Liver (tissue), 9 donors: Measurements from ENCODE around the gene SMAD7. TPM values are rescaled to one million over a fixed set of nuclear protein-coding genes. Genes with fewer than 3 reads are reported as not detected.
A peak's percentile ranks its signal among the peaks of the same experiment; 100 is the strongest.

ENCODE experiments used
- DNase-seq: peaks from one replicate; pipeline ENCODE4 v3.0.0-alpha.2; 2017; ENCODE audit warnings: low spot score
- H3K27ac ChIP-seq, 2 donors: one replicate each; pipeline ENCODE4 v1.7.0; 2013; ENCODE audit warnings: inconsistent platforms in 2 of 2, low read length in 2 of 2, control low read depth in 1 of 2, low read depth in 1 of 2, mild to moderate bottlenecking in 1 of 2
- H3K27me3 ChIP-seq, 4 donors: one replicate each; pipeline versions ENCODE4 v1.6.1 to v1.7.0; 2013; ENCODE audit warnings: low read length in 3 of 4, inconsistent platforms in 1 of 4, mild to moderate bottlenecking in 1 of 4, moderate library complexity in 1 of 4; ENCODE audit not compliant: control insufficient read depth in 4 of 4, insufficient read depth in 4 of 4
- H3K36me3 ChIP-seq, 4 donors: one replicate each; pipeline versions ENCODE4 v1.6.1 to v1.7.0; 2013; ENCODE audit warnings: low read length in 3 of 4, mild to moderate bottlenecking in 3 of 4, low read depth in 1 of 4, moderate library complexity in 1 of 4; ENCODE audit not compliant: control insufficient read depth in 4 of 4, insufficient read depth in 3 of 4
- H3K4me1 ChIP-seq, 4 donors: one replicate each; pipeline versions ENCODE4 v1.6.1 to v1.7.0; 2013; ENCODE audit warnings: low read length in 3 of 4, mild to moderate bottlenecking in 3 of 4, moderate library complexity in 1 of 4; ENCODE audit not compliant: control insufficient read depth in 4 of 4, insufficient read depth in 4 of 4
- H3K4me3 ChIP-seq, 3 donors: one replicate each; pipeline versions ENCODE4 v1.6.1 to v1.7.0; 2013; ENCODE audit warnings: low read length in 3 of 3, control low read depth in 1 of 3, low read depth in 1 of 3, mild to moderate bottlenecking in 1 of 3
- H3K9ac ChIP-seq, 2 donors: one replicate each; pipeline ENCODE4 v1.7.0; 2013; ENCODE audit warnings: low read length in 2 of 2, mild to moderate bottlenecking in 2 of 2, moderate library complexity in 2 of 2, control low read depth in 1 of 2, low read depth in 1 of 2
- H3K9me3 ChIP-seq, 4 donors: one replicate each; pipeline versions ENCODE4 v1.6.1 to v1.7.0; 2013; ENCODE audit warnings: low read length in 3 of 4; ENCODE audit not compliant: control insufficient read depth in 4 of 4
- EGR1 ChIP-seq, 2 donors: IDR thresholded peaks; 2 replicates each; pipeline ENCODE4 v1.6.1; 2016 to 2018; ENCODE audit warnings: antibody characterized with exemption in 2 of 2, low read depth in 2 of 2
- FOXA1 ChIP-seq: IDR thresholded peaks from 2 replicates; pipeline ENCODE4 v1.6.1; 2016; ENCODE audit warnings: antibody characterized with exemption
- FOXA2 ChIP-seq: IDR thresholded peaks from 2 replicates; pipeline ENCODE4 v1.6.1; 2016; ENCODE audit warnings: antibody characterized with exemption
- GABPA ChIP-seq, 2 donors: IDR thresholded peaks in 1 of 2; conservative IDR thresholded peaks in 1 of 2; 2 replicates each; pipeline ENCODE4 v1.6.1; 2016; ENCODE audit warnings: antibody characterized with exemption in 2 of 2, mild to moderate bottlenecking in 1 of 2, moderate library complexity in 1 of 2
- HNF4A ChIP-seq, 2 donors: conservative IDR thresholded peaks; 2 replicates each; pipeline ENCODE4 v1.6.1; 2016; ENCODE audit warnings: antibody characterized with exemption in 2 of 2, mild to moderate bottlenecking in 2 of 2
- HNF4G ChIP-seq: IDR thresholded peaks from 2 replicates; pipeline ENCODE4 v1.6.1; 2016; ENCODE audit warnings: antibody characterized with exemption
- JUND ChIP-seq, 2 donors: IDR thresholded peaks; 2 replicates each; pipeline ENCODE4 v1.6.1; 2016; ENCODE audit warnings: antibody characterized with exemption in 2 of 2
- NR2F2 ChIP-seq: IDR thresholded peaks from 2 replicates; pipeline ENCODE4 v1.6.1; 2016; ENCODE audit warnings: antibody characterized with exemption
- RAD21 ChIP-seq, 2 donors: IDR thresholded peaks; 2 replicates each; pipeline ENCODE4 v1.6.1; 2016; ENCODE audit warnings: antibody characterized with exemption in 2 of 2, mild to moderate bottlenecking in 2 of 2
- RXRA ChIP-seq, 2 donors: IDR thresholded peaks; 2 replicates each; pipeline ENCODE4 v1.6.1; 2017 to 2018; ENCODE audit warnings: antibody characterized with exemption in 2 of 2, mild to moderate bottlenecking in 1 of 2
- SP1 ChIP-seq: IDR thresholded peaks from 2 replicates; pipeline ENCODE4 v1.6.1; 2018; ENCODE audit warnings: antibody characterized with exemption, mild to moderate bottlenecking
- TAF1 ChIP-seq: conservative IDR thresholded peaks from 2 replicates; pipeline ENCODE4 v1.6.1; 2016; ENCODE audit warnings: antibody characterized with exemption, mild to moderate bottlenecking
- YY1 ChIP-seq: IDR thresholded peaks from 2 replicates; pipeline ENCODE4 v1.6.1; 2016; ENCODE audit warnings: antibody characterized with exemption, mild to moderate bottlenecking
- WGBS: extraction: QIAGEN DNeasy Blood & Tissue Kit; methylation state at CpG from one replicate; pipeline ENCODE4 v1.1.7; 2013; 5-methylcytosine and 5-hydroxymethylcytosine counted together
- polyA plus RNA-seq, 2 donors: library from polyadenylated mRNA; stranded (reverse) in 1 of 2; unstranded in 1 of 2; fragments of 200-250 nt in 1 of 2; fragments of >200 nt in 1 of 2; fragmentation: Nextera tagmentation in 1 of 2; extraction: Ambion mirVana in 1 of 2; gene quantifications; one replicate each; pipeline versions ENCODE4 v1.2.1 to v1.2.3, GENCODE V29; 2013 to 2015
- total RNA-seq, 2 donors: library from RNA; depleted of rRNA; stranded (reverse); fragments of >200 nt; gene quantifications; one replicate each; pipeline ENCODE4 v1.2.3, GENCODE V29; 2014
- TF ChIP-seq, protein P1 (sequence below): IDR thresholded peaks from 2 replicates; pipeline ENCODE4 v1.6.1; 2016; ENCODE audit warnings: antibody characterized with exemption
- TF ChIP-seq, protein P2 (sequence below): IDR thresholded peaks from 2 replicates; pipeline ENCODE4 v1.6.1; 2016; ENCODE audit warnings: antibody characterized with exemption, mild to moderate bottlenecking
- TF ChIP-seq, protein P3 (sequence below): fragments of 150-350 bp; IDR thresholded peaks from 2 replicates; pipeline ENCODE4 v1.5.1; 2017; ENCODE audit warnings: improper control_type of control experiment, low read depth, low read length; ENCODE audit not compliant: missing input control
- TF ChIP-seq, protein P4 (sequence below): IDR thresholded peaks from 2 replicates; pipeline ENCODE4 v1.6.1; 2016; ENCODE audit warnings: antibody characterized with exemption
- donor health status: healthy.
- donor health status: healthy.
- donor health status: healthy.
- donor health status: healthy.
- donor health status: healthy.

Gene SMAD7
- total and polyA plus RNA-seq, 4 donors = 3.2 to 11.8 (median 10.1) TPM

DNA sequence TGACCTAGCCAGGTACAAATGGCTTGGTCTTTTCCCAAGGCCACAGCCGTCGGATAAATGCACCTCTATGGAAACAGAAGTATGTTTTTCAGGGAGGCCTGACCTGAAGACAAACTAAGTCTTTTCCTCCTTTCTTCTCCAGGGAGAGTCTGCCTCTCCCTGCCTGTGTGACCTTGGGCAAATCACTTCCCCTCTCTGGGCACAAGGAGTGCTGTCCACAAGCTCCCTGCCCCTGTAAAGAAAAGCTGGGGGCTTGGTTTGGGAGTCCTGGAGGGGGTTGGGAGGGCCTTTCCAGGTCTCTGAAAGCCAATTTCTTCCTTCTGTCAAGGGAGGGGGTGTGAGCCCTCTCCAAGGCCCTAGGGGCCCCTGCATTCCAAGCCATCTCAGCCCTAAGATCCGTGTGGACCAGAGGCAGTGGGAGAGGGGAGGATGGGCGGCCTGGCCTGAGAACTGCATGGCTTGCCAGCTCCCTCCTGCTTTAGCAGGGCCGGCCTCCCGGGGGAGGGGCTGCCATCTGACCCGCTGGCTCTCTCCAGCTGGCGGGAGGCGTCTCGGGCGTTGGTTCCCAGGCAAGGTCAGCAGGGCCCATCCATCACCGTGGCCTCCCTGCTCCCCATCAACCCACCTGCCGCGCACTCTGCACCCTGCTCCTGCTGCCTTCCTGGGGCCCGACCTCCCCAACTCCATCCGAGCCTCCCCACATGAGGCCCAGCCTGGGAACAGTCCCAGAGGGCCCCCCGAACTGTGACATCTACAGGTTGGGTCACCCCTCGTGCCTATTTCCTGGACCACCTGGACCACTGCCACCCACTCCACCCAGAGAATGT, 61.4 kb downstream of the SMAD7 start:
- Histone ChIP-seq H3K4me1 (peaks cover 2 to 8% (median 4%) of the 10 kb centered on the region in 4 donors), H3K9ac (no peak overlapping the region), H3K27me3 (no peaks in the 10 kb centered on the region), H3K4me3 (no peak overlapping the region), H3K36me3 (no peaks in the 10 kb centered on the region), H3K27ac (no peak overlapping the region), H3K9me3 (no peaks in the 10 kb centered on the region)
- DNase-seq = no peak
- TF ChIP-seq NR2F2 = peak; percentile 46
- no peak for TF ChIP-seq TAF1
- WGBS = 80% methylated on average over 18 of the region's 18 CpGs

DNA sequence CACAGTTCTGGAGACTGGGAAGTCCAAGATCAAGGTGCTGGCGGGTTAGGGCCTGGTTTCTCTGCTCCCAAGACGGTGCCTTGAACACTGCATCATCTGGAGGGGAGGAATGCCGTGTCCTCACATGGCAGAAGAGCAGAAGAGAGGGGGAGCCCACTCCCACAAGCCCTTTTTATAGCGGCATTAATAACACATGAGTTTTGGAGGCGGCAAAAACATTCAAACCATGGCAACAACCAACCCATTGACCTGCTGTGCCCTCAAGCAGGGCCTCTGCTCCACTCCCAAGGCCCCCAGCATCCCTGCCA, 62.0 kb downstream of the SMAD7 start:
- no peak for DNase-seq

More for the DNA sequence above, 62.0 kb downstream of the SMAD7 start:
- Histone ChIP-seq H3K9ac (no peak overlapping the region), H3K4me1 (peaks cover 0 to 6% (median 2%) of the 10 kb centered on the region in 4 donors), H3K27me3 (no peaks in the 10 kb centered on the region), H3K9me3 (no peaks in the 10 kb centered on the region), H3K36me3 (no peaks in the 10 kb centered on the region), H3K27ac (no peak overlapping the region), H3K4me3 (no peak overlapping the region)
- WGBS = 93% methylated on average over 5 of the region's 5 CpGs
- TF ChIP-seq NR2F2 (no peak), TAF1 (no peak), EGR1 (IDR thresholded peaks at IDR 0.05; ENCODE audit: low read depth in 2 of 2) (no peak), FOXA2 (no peak), HNF4A (conservative IDR thresholded peaks at IDR 0.05) (no peak), GABPA (IDR thresholded peaks at IDR 0.05 in 1 of 2, conservative IDR thresholded peaks at IDR 0.05 in 1 of 2) (no peak), SP1 (no peak), RAD21 (IDR thresholded peaks at IDR 0.05) (no peak), HNF4G (no peak), RXRA (IDR thresholded peaks at IDR 0.05) (no peak), YY1 (no peak), JUND (IDR thresholded peaks at IDR 0.05) (no peak), FOXA1 (no peak)
- TF ChIP-seq, protein P1, sequence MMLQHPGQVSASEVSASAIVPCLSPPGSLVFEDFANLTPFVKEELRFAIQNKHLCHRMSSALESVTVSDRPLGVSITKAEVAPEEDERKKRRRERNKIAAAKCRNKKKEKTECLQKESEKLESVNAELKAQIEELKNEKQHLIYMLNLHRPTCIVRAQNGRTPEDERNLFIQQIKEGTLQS = no peak
- TF ChIP-seq, protein P2, sequence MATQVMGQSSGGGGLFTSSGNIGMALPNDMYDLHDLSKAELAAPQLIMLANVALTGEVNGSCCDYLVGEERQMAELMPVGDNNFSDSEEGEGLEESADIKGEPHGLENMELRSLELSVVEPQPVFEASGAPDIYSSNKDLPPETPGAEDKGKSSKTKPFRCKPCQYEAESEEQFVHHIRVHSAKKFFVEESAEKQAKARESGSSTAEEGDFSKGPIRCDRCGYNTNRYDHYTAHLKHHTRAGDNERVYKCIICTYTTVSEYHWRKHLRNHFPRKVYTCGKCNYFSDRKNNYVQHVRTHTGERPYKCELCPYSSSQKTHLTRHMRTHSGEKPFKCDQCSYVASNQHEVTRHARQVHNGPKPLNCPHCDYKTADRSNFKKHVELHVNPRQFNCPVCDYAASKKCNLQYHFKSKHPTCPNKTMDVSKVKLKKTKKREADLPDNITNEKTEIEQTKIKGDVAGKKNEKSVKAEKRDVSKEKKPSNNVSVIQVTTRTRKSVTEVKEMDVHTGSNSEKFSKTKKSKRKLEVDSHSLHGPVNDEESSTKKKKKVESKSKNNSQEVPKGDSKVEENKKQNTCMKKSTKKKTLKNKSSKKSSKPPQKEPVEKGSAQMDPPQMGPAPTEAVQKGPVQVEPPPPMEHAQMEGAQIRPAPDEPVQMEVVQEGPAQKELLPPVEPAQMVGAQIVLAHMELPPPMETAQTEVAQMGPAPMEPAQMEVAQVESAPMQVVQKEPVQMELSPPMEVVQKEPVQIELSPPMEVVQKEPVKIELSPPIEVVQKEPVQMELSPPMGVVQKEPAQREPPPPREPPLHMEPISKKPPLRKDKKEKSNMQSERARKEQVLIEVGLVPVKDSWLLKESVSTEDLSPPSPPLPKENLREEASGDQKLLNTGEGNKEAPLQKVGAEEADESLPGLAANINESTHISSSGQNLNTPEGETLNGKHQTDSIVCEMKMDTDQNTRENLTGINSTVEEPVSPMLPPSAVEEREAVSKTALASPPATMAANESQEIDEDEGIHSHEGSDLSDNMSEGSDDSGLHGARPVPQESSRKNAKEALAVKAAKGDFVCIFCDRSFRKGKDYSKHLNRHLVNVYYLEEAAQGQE = no peak
- TF ChIP-seq, protein P3, sequence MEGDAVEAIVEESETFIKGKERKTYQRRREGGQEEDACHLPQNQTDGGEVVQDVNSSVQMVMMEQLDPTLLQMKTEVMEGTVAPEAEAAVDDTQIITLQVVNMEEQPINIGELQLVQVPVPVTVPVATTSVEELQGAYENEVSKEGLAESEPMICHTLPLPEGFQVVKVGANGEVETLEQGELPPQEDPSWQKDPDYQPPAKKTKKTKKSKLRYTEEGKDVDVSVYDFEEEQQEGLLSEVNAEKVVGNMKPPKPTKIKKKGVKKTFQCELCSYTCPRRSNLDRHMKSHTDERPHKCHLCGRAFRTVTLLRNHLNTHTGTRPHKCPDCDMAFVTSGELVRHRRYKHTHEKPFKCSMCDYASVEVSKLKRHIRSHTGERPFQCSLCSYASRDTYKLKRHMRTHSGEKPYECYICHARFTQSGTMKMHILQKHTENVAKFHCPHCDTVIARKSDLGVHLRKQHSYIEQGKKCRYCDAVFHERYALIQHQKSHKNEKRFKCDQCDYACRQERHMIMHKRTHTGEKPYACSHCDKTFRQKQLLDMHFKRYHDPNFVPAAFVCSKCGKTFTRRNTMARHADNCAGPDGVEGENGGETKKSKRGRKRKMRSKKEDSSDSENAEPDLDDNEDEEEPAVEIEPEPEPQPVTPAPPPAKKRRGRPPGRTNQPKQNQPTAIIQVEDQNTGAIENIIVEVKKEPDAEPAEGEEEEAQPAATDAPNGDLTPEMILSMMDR = no peak
- TF ChIP-seq, protein P4, sequence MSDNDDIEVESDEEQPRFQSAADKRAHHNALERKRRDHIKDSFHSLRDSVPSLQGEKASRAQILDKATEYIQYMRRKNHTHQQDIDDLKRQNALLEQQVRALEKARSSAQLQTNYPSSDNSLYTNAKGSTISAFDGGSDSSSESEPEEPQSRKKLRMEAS = no peak
